NCI-H2107 (cell line): Measurements from ENCODE around the gene PDK2.
A peak's percentile ranks its signal among the peaks of the same experiment; 100 is the strongest.

Experiments
- DNase-seq: peaks from one replicate; lab custom pipeline; 2025; lab: John Stamatoyannopoulos, UW

Gene PDK2

GRCh38 chr17:50094753-50095619 lies at the start of gene PDK2:
TSS of gene PDK2 (plus strand) at chr17:50095351. CDS start at chr17:50095436, 85 bp downstream.
- peak; percentile 88 for DNase-seq

GRCh38 chr17:50046179-50046578 lies 49.0 kb upstream of the PDK2 start:
- DNase-seq = no peak

GRCh38 chr17:50046667-50047066 lies 48.5 kb upstream of the PDK2 start:
- DNase-seq = no peak

- DNase-seq = no peak
Measured at GRCh38 chr17:50047083-50047482, 48.1 kb upstream of the PDK2 start.

- DNase-seq = no peak
Measured at GRCh38 chr17:50047488-50048126, 47.5 kb upstream of the PDK2 start.

GRCh38 chr17:50048146-50048720 lies 46.9 kb upstream of the PDK2 start:
- no peak for DNase-seq

GRCh38 chr17:50048988-50049387 lies 46.2 kb upstream of the PDK2 start:
- no peak for DNase-seq

- no peak for DNase-seq
Measured at GRCh38 chr17:50049636-50050035, 45.5 kb upstream of the PDK2 start.

- DNase-seq = no peak
Measured at GRCh38 chr17:50050431-50051032, 44.6 kb upstream of the PDK2 start.

GRCh38 chr17:50051082-50051576 lies 44.0 kb upstream of the PDK2 start:
- no peak for DNase-seq

GRCh38 chr17:50051606-50052005 lies 43.5 kb upstream of the PDK2 start:
- no peak for DNase-seq

- no peak for DNase-seq
Measured at GRCh38 chr17:50052241-50052796, 42.8 kb upstream of the PDK2 start.

GRCh38 chr17:50052822-50053653 lies 42.1 kb upstream of the PDK2 start:
- no peak for DNase-seq

GRCh38 chr17:50053654-50053960 lies 41.5 kb upstream of the PDK2 start:
- no peak for DNase-seq

GRCh38 chr17:50055055-50055425 lies 40.1 kb upstream of the PDK2 start:
- peak; percentile 73 for DNase-seq

- DNase-seq = peak; percentile 91
Measured at GRCh38 chr17:50055426-50056216, 39.5 kb upstream of the PDK2 start, which contains the start of gene ITGA3. TSS of gene ITGA3 (plus strand) at chr17:50056110. CDS start at chr17:50056440, 330 bp downstream.

- DNase-seq = peak; percentile 73
Measured at GRCh38 chr17:50056217-50056960, 38.8 kb upstream of the PDK2 start.

- no peak for DNase-seq
Measured at GRCh38 chr17:50056961-50057330, 38.2 kb upstream of the PDK2 start.

GRCh38 chr17:50057521-50057991 lies 37.6 kb upstream of the PDK2 start:
- DNase-seq = no peak
